Lung (tissue), 12 donors: ENCODE measurements around the gene TMEM156. TPM values are rescaled to one million over a fixed set of nuclear protein-coding genes. Genes with fewer than 3 reads are reported as not detected.
A peak's percentile ranks its signal among the peaks of the same experiment; 100 is the strongest.
"Not testable (repeated sequence)": the region's sequence is repeated elsewhere in the genome, so short reads cannot be mapped to it uniquely, and the experiment has no call there.

Experiments
- ATAC-seq: fragments of 200-7000 bp; cut with Tn5 transposase; one replicate; pipeline ENCODE4 v1.9.1; 2020; ENCODE audit warnings: moderate number of reproducible peaks; ENCODE audit not compliant: insufficient read depth, low FRiP score
- DNase-seq, 3 donors: peaks; one replicate each; pipeline ENCODE4 v3.0.0-alpha.2; 2013 to 2017
- H3K27ac ChIP-seq, 2 donors: one replicate each; pipeline ENCODE4 v1.5.1; 2013; ENCODE audit warnings: mild to moderate bottlenecking in 2 of 2, moderate library complexity in 2 of 2, control low read depth in 1 of 2, inconsistent platforms in 1 of 2, low read depth in 1 of 2, low read length in 1 of 2
- H3K27me3 ChIP-seq, 3 donors: one replicate each; pipeline ENCODE4 v1.5.1; 2013; ENCODE audit warnings: low read length in 2 of 3; ENCODE audit not compliant: control insufficient read depth in 3 of 3, insufficient read depth in 3 of 3
- H3K36me3 ChIP-seq, 4 donors: one replicate each; pipeline ENCODE4 v1.5.1; 2013; ENCODE audit warnings: low read length in 4 of 4, mild to moderate bottlenecking in 1 of 4, moderate library complexity in 1 of 4; ENCODE audit not compliant: control insufficient read depth in 4 of 4, insufficient read depth in 4 of 4
- H3K4me1 ChIP-seq, 5 donors: one replicate each; pipeline ENCODE4 v1.5.1; 2013; ENCODE audit warnings: low read length in 5 of 5, mild to moderate bottlenecking in 2 of 5, moderate library complexity in 1 of 5; ENCODE audit not compliant: control insufficient read depth in 5 of 5, insufficient read depth in 5 of 5
- H3K4me3 ChIP-seq: one replicate; pipeline ENCODE4 v1.5.1; 2013; ENCODE audit warnings: mild to moderate bottlenecking, control low read depth, moderate library complexity
- H3K9ac ChIP-seq, 2 donors: one replicate each; pipeline ENCODE4 v1.5.1; 2013; ENCODE audit warnings: low read length in 2 of 2, control low read depth in 1 of 2; ENCODE audit not compliant: insufficient read depth in 1 of 2
- H3K9me3 ChIP-seq, 4 donors: one replicate each; pipeline ENCODE4 v1.5.1; 2013; ENCODE audit warnings: low read length in 3 of 4, mild to moderate bottlenecking in 1 of 4, moderate library complexity in 1 of 4; ENCODE audit not compliant: control insufficient read depth in 4 of 4, insufficient read depth in 3 of 4
- CTCF ChIP-seq: IDR thresholded peaks from 2 replicates; pipeline ENCODE4 v1.5.1; 2012; ENCODE audit warnings: mild to moderate bottlenecking; ENCODE audit errors: control extremely low read depth, extremely low read depth
- WGBS, 2 donors: extraction: QIAGEN DNeasy Blood & Tissue Kit; methylation state at CpG; one replicate each; pipeline ENCODE4 v1.1.7; 2013; 5-methylcytosine and 5-hydroxymethylcytosine counted together
- polyA plus RNA-seq, 2 donors: library from polyadenylated mRNA; stranded (reverse); fragments of 200-250 nt; gene quantifications; one replicate each; pipeline ENCODE4 v1.2.1, GENCODE V29; 2013
- total RNA-seq, 2 donors: library from RNA; depleted of rRNA in 1 of 2; stranded (reverse); fragments of >200 nt in 1 of 2; gene quantifications; one replicate each; pipeline ENCODE4 v1.2.1, GENCODE V29; 2014 to 2021
- donor health status: control.
- donor health status: control.
- donor health status: Bipolar disorder and iron deficiency.
- donor health status: healthy.
- donor health status: DM: yes; HTN: yes; CAD: no.

TMEM156 gene
- total and polyA plus RNA-seq, 4 donors, result 0.95 to 3.5 (median 1.2) TPM

- Histone ChIP-seq H3K36me3 (no peaks in the 10 kb centered on the region), H3K27me3 (no peaks in the 10 kb centered on the region), H3K9me3 (no peaks in the 10 kb centered on the region), H3K27ac (no peak overlapping the region), H3K4me1 (no peaks in the 10 kb centered on the region), H3K9ac (no peak overlapping the region), H3K4me3 (no peak overlapping the region)
- DNase-seq, result no peak
- WGBS, 2 donors, result 69 to 77% methylated on average over 3 of the region's 3 CpGs
- no peak for ATAC-seq
- no peak for TF ChIP-seq CTCF
Observed at GRCh38 chr4:38965866-38966265, 66.3 kb downstream of the TMEM156 start.

- TF ChIP-seq CTCF, result no peak
- no peak overlapping the region for H3K4me3 ChIP-seq
- H3K27me3 ChIP-seq, result no peaks in the 10 kb centered on the region
- H3K9ac ChIP-seq, result no peak overlapping the region
- H3K27ac ChIP-seq, result no peak overlapping the region
- ATAC-seq (no peak), DNase-seq (peak in 1 of 3 donors; percentile 19)
- no peaks in the 10 kb centered on the region for H3K9me3 ChIP-seq
- no peaks in the 10 kb centered on the region for H3K4me1 ChIP-seq
- WGBS, 2 donors, result 76 to 82% methylated on average over 11 of the region's 11 CpGs
- no peaks in the 10 kb centered on the region for H3K36me3 ChIP-seq
Observed at GRCh38 chr4:38964942-38965775, 67.0 kb downstream of the TMEM156 start.

GRCh38 chr4:38959248-38959647 lies 73.0 kb downstream of the TMEM156 start:
- not testable (repeated sequence) for H3K27ac ChIP-seq, H3K9ac ChIP-seq, DNase-seq, ATAC-seq, H3K36me3 ChIP-seq, H3K9me3 ChIP-seq, H3K4me3 ChIP-seq, H3K27me3 ChIP-seq, H3K4me1 ChIP-seq
- WGBS, 2 donors, result 91 to 92% methylated on average over 5 of the region's 5 CpGs

- TF ChIP-seq CTCF, result no peak
- no peak for ATAC-seq
- H3K9ac ChIP-seq, result no peak overlapping the region
- H3K4me3 ChIP-seq, result no peak overlapping the region
- no peaks in the 10 kb centered on the region for H3K36me3 ChIP-seq
- WGBS, 2 donors, result 45 to 88% methylated on average over 4 of the region's 4 CpGs
- peaks cover 0 to 3% (median 0%) of the 10 kb centered on the region in 5 donors for H3K4me1 ChIP-seq
- no peak overlapping the region for H3K27ac ChIP-seq
- H3K9me3 ChIP-seq, result no peaks in the 10 kb centered on the region
- no peaks in the 10 kb centered on the region for H3K27me3 ChIP-seq
- peak in 2 of 3 donors; percentile 34 to 61 for DNase-seq
Observed at GRCh38 chr4:38958453-38959190, 73.6 kb downstream of the TMEM156 start.
